HepG2 (cell line): ENCODE results near the gene EBP. TPM values are rescaled to one million over a fixed set of nuclear protein-coding genes. Genes with fewer than 3 reads are reported as not detected.

ENCODE experiments used
- CCAR2 ChIP-seq: fragments of 200-400 bp; formaldehyde crosslinking; optimal IDR thresholded peaks from 2 replicates; pipeline ENCODE3; 2018; ENCODE audit warnings: low read depth, mild to moderate bottlenecking, low read length, moderate library complexity
- ELF4 ChIP-seq: sonication (generic); formaldehyde crosslinking; IDR thresholded peaks from 2 replicates; pipeline ENCODE4 v1.5.0; 2020; ENCODE audit warnings: missing genetic modification reagents, mild to moderate bottlenecking, moderate library complexity, borderline replicate concordance
- FOXO1 ChIP-seq: sonication (generic); formaldehyde crosslinking; IDR thresholded peaks from 2 replicates; pipeline ENCODE4 v1.4.0; 2020; ENCODE audit warnings: missing genetic modification reagents
- KLF15 ChIP-seq: sonication (generic); formaldehyde crosslinking; IDR thresholded peaks from 2 replicates; pipeline ENCODE4 v1.8.1; 2023; ENCODE audit warnings: borderline replicate concordance, mild to moderate bottlenecking, inconsistent platforms, missing genetic modification reagents, mixed read lengths
- MYC ChIP-seq: sonication (generic); formaldehyde crosslinking; IDR thresholded peaks from 2 replicates; pipeline ENCODE4 v1.9.0; 2021; ENCODE audit warnings: missing genetic modification reagents, borderline replicate concordance
- MZF1 ChIP-seq: sonication (generic); formaldehyde crosslinking; IDR thresholded peaks from 2 replicates; pipeline ENCODE4 v1.8.1; 2023; ENCODE audit warnings: mild to moderate bottlenecking, missing genetic modification reagents, borderline replicate concordance
- NFE2L1 ChIP-seq: sonication (generic); formaldehyde crosslinking; IDR thresholded peaks from 2 replicates; pipeline ENCODE4 v1.4.0; 2020; ENCODE audit warnings: missing genetic modification reagents, mild to moderate bottlenecking, borderline replicate concordance
- PLRG1 ChIP-seq: fragments of 450-650 bp; conservative IDR thresholded peaks from 2 replicates; pipeline ENCODE4 v1.6.1; 2016
- POLR2AphosphoS5 ChIP-seq: IDR thresholded peaks from 2 replicates; pipeline ENCODE4 v1.6.1; 2012; ENCODE audit warnings: low read depth, low read length
- TAF1 ChIP-seq: sonication (generic); formaldehyde crosslinking; IDR thresholded peaks from 2 replicates; pipeline ENCODE4 v1.4.0; 2020; ENCODE audit warnings: missing genetic modification reagents
- TERF1 ChIP-seq: sonication (generic); formaldehyde crosslinking; IDR thresholded peaks from 2 replicates; pipeline ENCODE4 v1.8.0; 2022; ENCODE audit warnings: mild to moderate bottlenecking, missing genetic modification reagents, moderate library complexity
- TFAP4 ChIP-seq: sonication (generic); IDR thresholded peaks from 2 replicates; pipeline ENCODE4 v1.6.1; 2016; ENCODE audit warnings: low read depth, borderline replicate concordance
- ZBTB14 ChIP-seq: sonication (generic); formaldehyde crosslinking; IDR thresholded peaks from 2 replicates; pipeline ENCODE4 v1.4.0; 2020; ENCODE audit warnings: missing genetic modification reagents
- ZBTB33 ChIP-seq: sonication (generic); formaldehyde crosslinking; IDR thresholded peaks from 2 replicates; pipeline ENCODE4 v1.4.0; 2020; ENCODE audit warnings: missing genetic modification reagents
- ZBTB7B ChIP-seq: sonication (generic); formaldehyde crosslinking; IDR thresholded peaks from 2 replicates; pipeline ENCODE4 v1.4.0; 2020; ENCODE audit warnings: missing genetic modification reagents
- ZMAT3 ChIP-seq: sonication (generic); formaldehyde crosslinking; conservative IDR thresholded peaks from 2 replicates; pipeline ENCODE4 v1.7.0; 2021; ENCODE audit warnings: missing genetic modification reagents
- ZNF264 ChIP-seq: sonication (generic); formaldehyde crosslinking; IDR thresholded peaks from 2 replicates; pipeline ENCODE4 v1.4.0; 2020; ENCODE audit warnings: missing genetic modification reagents
- ZNF343 ChIP-seq: sonication (generic); formaldehyde crosslinking; IDR thresholded peaks from 2 replicates; pipeline ENCODE4 v1.4.0; 2020; ENCODE audit warnings: mild to moderate bottlenecking, missing genetic modification reagents
- ZNF44 ChIP-seq: sonication (generic); formaldehyde crosslinking; IDR thresholded peaks from 2 replicates; pipeline ENCODE4 v1.5.1; 2020; ENCODE audit warnings: mild to moderate bottlenecking, missing genetic modification reagents
- ZNF652 ChIP-seq: IDR thresholded peaks from 2 replicates; pipeline ENCODE4 v1.6.1; 2016; ENCODE audit warnings: low read depth, borderline replicate concordance
- ZNF737 ChIP-seq: sonication (generic); formaldehyde crosslinking; IDR thresholded peaks from 2 replicates; pipeline ENCODE4 v1.5.0; 2020; ENCODE audit warnings: missing genetic modification reagents, mild to moderate bottlenecking, borderline replicate concordance
- ZSCAN12 ChIP-seq: sonication (generic); formaldehyde crosslinking; IDR thresholded peaks from 2 replicates; pipeline ENCODE4 v1.9.0; 2021; ENCODE audit warnings: mild to moderate bottlenecking, missing genetic modification reagents
- polyA plus RNA-seq, 8 experiments: library from polyadenylated mRNA; depleted of rRNA in 3 of 8; stranded (reverse) in 7 of 8; unstranded in 1 of 8; fragments of >200 nt; fragmentation: Illumina TruSeq in 4 of 8; extraction: Trizol in 4 of 8; gene quantifications; 2 replicates each; pipeline versions ENCODE4 v1.2.1 to v1.2.3, GENCODE V29; 2011 to 2016; ENCODE audit warnings: low read depth in 4 of 8, missing spikeins in 1 of 8, mixed read lengths in 1 of 8; ENCODE audit not compliant: insufficient read depth in 1 of 8
- total RNA-seq, 5 experiments: library from RNA; depleted of rRNA; stranded (reverse); fragments of >200 nt; fragmentation: Illumina TruSeq; extraction: Trizol; gene quantifications; 2 replicates each; pipeline ENCODE4 v1.2.3, GENCODE V29; 2016; ENCODE audit warnings: low read depth in 1 of 5
- TF ChIP-seq, protein P1 (sequence below): sonication (generic); formaldehyde crosslinking; IDR thresholded peaks from 2 replicates; pipeline ENCODE4 v1.5.0; 2020; ENCODE audit warnings: missing genetic modification reagents

Gene EBP
- total and polyA plus RNA-seq, 2 of the 13 experiments (the other 11 are each of a cell fraction or from before 2014, with no cell fraction given): 106 to 260 TPM

- TF ChIP-seq ZBTB33 (CRISPR knock-in tag) (no peak), MYC (peak; percentile 57; the same call in 1 of the 2 replicates), CCAR2 (no peak), ELF4 (CRISPR knock-in tag) (no peak), PLRG1 (no peak), MZF1 (CRISPR knock-in tag) (no peak), ZSCAN12 (CRISPR knock-in tag) (no peak), ZBTB14 (CRISPR knock-in tag) (no peak), NFE2L1 (CRISPR knock-in tag) (no peak), TERF1 (CRISPR knock-in tag) (no peak), FOXO1 (0 out of 2 replicates have a peak, but pooled peaks have one; percentile 16), POLR2AphosphoS5 (peak; percentile 56), ZNF652 (no peak), TAF1 (CRISPR knock-in tag) (no peak), ZNF343 (CRISPR knock-in tag) (no peak), ZNF264 (no peak), ZNF44 (CRISPR knock-in tag) (no peak), ZMAT3 (no peak), ZBTB7B (no peak), ZNF737 (CRISPR knock-in tag) (no peak), TFAP4 (peak; percentile 30; the same call in 1 of the 2 replicates), KLF15 (CRISPR knock-in tag) (no peak)
- TF ChIP-seq, protein P1, sequence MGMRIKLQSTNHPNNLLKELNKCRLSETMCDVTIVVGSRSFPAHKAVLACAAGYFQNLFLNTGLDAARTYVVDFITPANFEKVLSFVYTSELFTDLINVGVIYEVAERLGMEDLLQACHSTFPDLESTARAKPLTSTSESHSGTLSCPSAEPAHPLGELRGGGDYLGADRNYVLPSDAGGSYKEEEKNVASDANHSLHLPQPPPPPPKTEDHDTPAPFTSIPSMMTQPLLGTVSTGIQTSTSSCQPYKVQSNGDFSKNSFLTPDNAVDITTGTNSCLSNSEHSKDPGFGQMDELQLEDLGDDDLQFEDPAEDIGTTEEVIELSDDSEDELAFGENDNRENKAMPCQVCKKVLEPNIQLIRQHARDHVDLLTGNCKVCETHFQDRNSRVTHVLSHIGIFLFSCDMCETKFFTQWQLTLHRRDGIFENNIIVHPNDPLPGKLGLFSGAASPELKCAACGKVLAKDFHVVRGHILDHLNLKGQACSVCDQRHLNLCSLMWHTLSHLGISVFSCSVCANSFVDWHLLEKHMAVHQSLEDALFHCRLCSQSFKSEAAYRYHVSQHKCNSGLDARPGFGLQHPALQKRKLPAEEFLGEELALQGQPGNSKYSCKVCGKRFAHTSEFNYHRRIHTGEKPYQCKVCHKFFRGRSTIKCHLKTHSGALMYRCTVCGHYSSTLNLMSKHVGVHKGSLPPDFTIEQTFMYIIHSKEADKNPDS (CRISPR knock-in tag): 0 out of 2 replicates have a peak, but pooled peaks have one; percentile 24
Observed at GRCh38 chrX:48522291-48522690, 683 bp downstream of the EBP start (continued).
